ENCODE measurements around the gene ADARB2. TPM values are rescaled to one million over a fixed set of nuclear protein-coding genes. Genes with fewer than 3 reads are reported as not detected.
"Not testable (repeated sequence)": the region's sequence is repeated elsewhere in the genome, so short reads cannot be mapped to it uniquely, and the experiment has no call there.

Gene ADARB2
- total RNA-seq, 1 donor from 2014 or later: 0.37 TPM

GRCh38 chr10:1247598-1248261 lies 489.6 kb downstream of the ADARB2 start:
- intact Hi-C loops (cut with micrococcal nuclease): no loop called here

GRCh38 chr10:1244493-1244892 lies 492.8 kb downstream of the ADARB2 start:
- intact Hi-C loops (cut with micrococcal nuclease): no loop called here

GRCh38 chr10:1243486-1244234 lies 493.7 kb downstream of the ADARB2 start:
- intact Hi-C loops (cut with micrococcal nuclease): no loop called here

GRCh38 chr10:1242975-1243374 lies 494.4 kb downstream of the ADARB2 start:
- intact Hi-C loops (cut with micrococcal nuclease): no loop called here

- intact Hi-C loops (cut with micrococcal nuclease): no loop called here
These were observed 495.1 kb downstream of the ADARB2 start for GRCh38 chr10:1241973-1242935.

GRCh38 chr10:1241322-1241890 lies 495.9 kb downstream of the ADARB2 start:
- intact Hi-C loops (cut with micrococcal nuclease): no loop called here

- intact Hi-C loops (cut with micrococcal nuclease): no loop called here
These were observed 497.0 kb downstream of the ADARB2 start for GRCh38 chr10:1240341-1240775.

GRCh38 chr10:1233031-1233430 lies 504.3 kb downstream of the ADARB2 start:
- intact Hi-C loops (cut with micrococcal nuclease): no loop called here

- intact Hi-C loops (cut with micrococcal nuclease): no loop called here
These were observed 505.0 kb downstream of the ADARB2 start for GRCh38 chr10:1232164-1232911.

GRCh38 chr10:1230592-1231275 lies 506.6 kb downstream of the ADARB2 start:
- intact Hi-C loops (cut with micrococcal nuclease): no loop called here

- intact Hi-C loops (cut with micrococcal nuclease): no loop called here
These were observed 507.2 kb downstream of the ADARB2 start for GRCh38 chr10:1230138-1230537.

- intact Hi-C loops (cut with micrococcal nuclease): no loop called here
These were observed 507.8 kb downstream of the ADARB2 start for GRCh38 chr10:1229574-1229973.

- intact Hi-C loops (cut with micrococcal nuclease): no loop called here
These were observed 508.2 kb downstream of the ADARB2 start for GRCh38 chr10:1229116-1229515.

GRCh38 chr10:1228467-1228975 lies 508.8 kb downstream of the ADARB2 start:
- intact Hi-C loops (cut with micrococcal nuclease): no loop called here

- intact Hi-C loops (cut with micrococcal nuclease): no loop called here
These were observed 509.6 kb downstream of the ADARB2 start for GRCh38 chr10:1227510-1228402.

GRCh38 chr10:1226907-1227306 lies 510.4 kb downstream of the ADARB2 start:
- intact Hi-C loops (cut with micrococcal nuclease): not testable (repeated sequence)

- intact Hi-C loops (cut with micrococcal nuclease): not testable (repeated sequence)
These were observed 517.5 kb downstream of the ADARB2 start for GRCh38 chr10:1219874-1220273.

- intact Hi-C loops (cut with micrococcal nuclease): no loop called here
These were observed 519.7 kb downstream of the ADARB2 start for GRCh38 chr10:1217661-1218060.

GRCh38 chr10:1217237-1217587 lies 520.1 kb downstream of the ADARB2 start:
- intact Hi-C loops (cut with micrococcal nuclease): no loop called here
